Body of pancreas (tissue), 4 donors: Measurements from ENCODE around the gene CLIP2.

Experiments
- CTCF ChIP-seq, 7 experiments: fragments of 450-650 bp in 4 of 7; fragments of 200-600 bp in 3 of 7; sonication (generic) in 3 of 7; IDR thresholded peaks; one replicate each; pipeline ENCODE4 v1.5.1; 2016 to 2019; ENCODE audit warnings: antibody characterized with exemption in 7 of 7
- POLR2A ChIP-seq, 3 donors: fragments of 450-650 bp; IDR thresholded peaks; one replicate each; pipeline ENCODE4 v1.6.1; 2016; ENCODE audit warnings: antibody characterized with exemption in 3 of 3, mild to moderate bottlenecking in 2 of 3

GRCh38 chr7:74297516-74298233 lies 8.5 kb downstream of the CLIP2 start:
- TF ChIP-seq CTCF (IDR thresholded peaks at IDR 0.05): no peak
- no peak for TF ChIP-seq POLR2A (IDR thresholded peaks at IDR 0.05)
